ENCODE measurements around the gene SLC35D1.
"Not testable (repeated sequence)": the region's sequence is repeated elsewhere in the genome, so short reads cannot be mapped to it uniquely, and the experiment has no call there.

The SLC35D1 gene

GRCh38 chr1:66982561-66983260, 71.2 kb downstream of the SLC35D1 start:
- no peak for DNase-seq

- DNase-seq = peak; percentile 0
Observed at GRCh38 chr1:66981679-66982078, 72.3 kb downstream of the SLC35D1 start.

- no peak for DNase-seq
Observed at GRCh38 chr1:66980745-66981367, 73.1 kb downstream of the SLC35D1 start.

- not testable (repeated sequence) for DNase-seq
Observed at GRCh38 chr1:66979621-66980020, 74.3 kb downstream of the SLC35D1 start.

- no peak for DNase-seq
Observed at GRCh38 chr1:66978201-66978600, 75.7 kb downstream of the SLC35D1 start.

GRCh38 chr1:66968574-66968973, 85.4 kb downstream of the SLC35D1 start:
- DNase-seq = no peak

- DNase-seq = not testable (repeated sequence)
Observed at GRCh38 chr1:66966188-66966873, 87.6 kb downstream of the SLC35D1 start.

GRCh38 chr1:66957938-66958337, 96.0 kb downstream of the SLC35D1 start:
- DNase-seq = no peak

- DNase-seq = no peak
Observed at GRCh38 chr1:66954208-66954607, 99.7 kb downstream of the SLC35D1 start.

GRCh38 chr1:66951513-66951912, 102.4 kb downstream of the SLC35D1 start:
- DNase-seq = no peak
